K562 (cell line): Measurements from ENCODE around the gene RXRA.

Source experiments
- CBFA2T3 ChIP-seq: fragments of 450-650 bp; IDR thresholded peaks from 2 replicates; pipeline ENCODE4 v1.6.1; 2017
- CTCF ChIP-seq, 3 experiments: IDR thresholded peaks in 2 of 3; conservative IDR thresholded peaks in 1 of 3; 2 replicates each; pipeline ENCODE4 v1.5.1; 2011 to 2012; ENCODE audit warnings: low read length in 3 of 3, mild to moderate bottlenecking in 3 of 3, control low read depth in 2 of 3, improper control_type of control experiment in 1 of 3, inconsistent platforms in 1 of 3, low read depth in 1 of 3, mixed read lengths in 1 of 3, moderate library complexity in 1 of 3; ENCODE audit not compliant: insufficient read depth in 2 of 3
- NKRF ChIP-seq: fragments of 450-650 bp; IDR thresholded peaks from 2 replicates; pipeline ENCODE4 v1.6.1; 2016; ENCODE audit warnings: borderline replicate concordance
- ZFP30 ChIP-seq: fragments of 250-450 bp; sonication (Bioruptor Pico); IDR thresholded peaks from 2 replicates; pipeline ENCODE4 v1.8.0; 2022; ENCODE audit warnings: moderate library complexity, mild to moderate bottlenecking, inconsistent platforms, borderline replicate concordance

- TF ChIP-seq ZFP30, result no peak
- no peak for TF ChIP-seq NKRF
- no peak for TF ChIP-seq CTCF (IDR thresholded peaks at IDR 0.05 in 2 of 3, conservative IDR thresholded peaks at IDR 0.05 in 1 of 3; ENCODE audit: insufficient read depth in 2 of 3, low read depth in 1 of 3, low read length in 3 of 3)
- no peak for TF ChIP-seq CBFA2T3
These were observed 38.9 kb downstream of the RXRA start for GRCh38 chr9:134365115-134365596.
